Activated CD4-positive, alpha-beta T cell treated with anti-CD3 and anti-CD28 coated beads for 36 hours (primary cell): ENCODE results near the gene YPEL1. TPM values are rescaled to one million over a fixed set of nuclear protein-coding genes. Genes with fewer than 3 reads are reported as not detected.
A peak's percentile ranks its signal among the peaks of the same experiment; 100 is the strongest.

Experiments used
- ATAC-seq: fragments of 200-7000 bp; cut with Tn5 transposase; one replicate; pipeline ENCODE4 v1.10.0; 2021; ENCODE audit warnings: mild to moderate bottlenecking, moderate library complexity
- CTCF ChIA-PET: fragments of 350-600 bp; sonication (Branson Sonifier 250); formaldehyde crosslinking; loops from one replicate; lab custom pipeline; 2021; ENCODE audit warnings: antibody characterized with exemption; lab: Charles Lee
- POLR2A ChIA-PET: fragments of 350-600 bp; sonication (Branson Sonifier 250); formaldehyde crosslinking; loops from one replicate; lab custom pipeline; 2021; ENCODE audit warnings: antibody characterized with exemption, inconsistent platforms; lab: Charles Lee
- DNase-seq: peaks from one replicate; pipeline ENCODE4 v3.0.0-alpha.2; 2020
- H3K27ac Mint-ChIP-seq: one replicate; pipeline ENCODE4 v1.8.0; 2021; ENCODE audit warnings: mixed read lengths
- H3K27me3 Mint-ChIP-seq: one replicate; pipeline ENCODE4 v1.8.0; 2021; ENCODE audit warnings: mixed read lengths
- H3K36me3 Mint-ChIP-seq: one replicate; pipeline ENCODE4 v1.8.0; 2021; ENCODE audit warnings: low read depth, mixed read lengths
- H3K4me1 Mint-ChIP-seq: one replicate; pipeline ENCODE4 v1.8.0; 2021; ENCODE audit warnings: mixed read lengths
- H3K4me3 Mint-ChIP-seq: one replicate; pipeline ENCODE4 v1.8.0; 2021; ENCODE audit warnings: mild to moderate bottlenecking, moderate library complexity, mixed read lengths
- H3K9me3 Mint-ChIP-seq: one replicate; pipeline ENCODE4 v1.8.0; 2021; ENCODE audit warnings: low read depth, mixed read lengths
- intact Hi-C, 2 experiments: fragments of 100-400 bp; cut with DNase I in 1 of 2; cut with micrococcal nuclease in 1 of 2; formaldehyde crosslinking; loops; one replicate each; pipeline versions ENCODE4 v1.14.2 to v1.15.1; 2022 to 2024; cut with DNase I, micrococcal nuclease
- microRNA-seq: library from miRNA; unstranded; fragments of <30 nt; microRNA quantifications from one replicate; pipeline ENCODE4 v1.2.0, GENCODE V29; 2021; ENCODE audit warnings: borderline replicate concordance
- total RNA-seq, 2 experiments: library from RNA; stranded (reverse); gene quantifications; one replicate each; pipeline ENCODE4 v1.2.3, GENCODE V29; 2021

The YPEL1 gene
- total RNA-seq, 2 experiments from 2014 or later: 1.0 to 1.5 TPM

GRCh38 chr22:21651521-21652009, 84.0 kb downstream of the YPEL1 start:
- Mint-ChIP-seq H3K4me3 (peak overlapping the region; percentile 85), H3K27me3 (no peaks in the 10 kb centered on the region), H3K9me3 (no peaks in the 10 kb centered on the region), H3K27ac (peak overlapping the region; percentile 86), H3K4me1 (peaks cover 20% of the 10 kb centered on the region), H3K36me3 (peaks cover 32% of the 10 kb centered on the region)
- CTCF ChIA-PET: interaction anchor here (0.6 to 1.7 kb wide), 5 partner anchors 9 to 27 kb away, joined by 3 to 11 read pairs (median 3); partner anchors contain the start of gene SDF2L1
- intact Hi-C loops: loop anchor here (1.0 to 2.0 kb wide), 5 partner anchors 9 to 734 kb away; partner anchors contain the start of genes CRKL (in 1 of the 2), PPIL2 (in 1 of the 2), SDF2L1 (in 1 of the 2) and YDJC (in 1 of the 2)
- POLR2A ChIA-PET: interaction anchor here (0.5 to 1.3 kb wide), 4 partner anchors 9 to 1135 kb away, joined by 3 to 5 read pairs (median 3); no protein-coding TSS in a partner anchor
- ATAC-seq (no peak), DNase-seq (no peak)

DNA sequence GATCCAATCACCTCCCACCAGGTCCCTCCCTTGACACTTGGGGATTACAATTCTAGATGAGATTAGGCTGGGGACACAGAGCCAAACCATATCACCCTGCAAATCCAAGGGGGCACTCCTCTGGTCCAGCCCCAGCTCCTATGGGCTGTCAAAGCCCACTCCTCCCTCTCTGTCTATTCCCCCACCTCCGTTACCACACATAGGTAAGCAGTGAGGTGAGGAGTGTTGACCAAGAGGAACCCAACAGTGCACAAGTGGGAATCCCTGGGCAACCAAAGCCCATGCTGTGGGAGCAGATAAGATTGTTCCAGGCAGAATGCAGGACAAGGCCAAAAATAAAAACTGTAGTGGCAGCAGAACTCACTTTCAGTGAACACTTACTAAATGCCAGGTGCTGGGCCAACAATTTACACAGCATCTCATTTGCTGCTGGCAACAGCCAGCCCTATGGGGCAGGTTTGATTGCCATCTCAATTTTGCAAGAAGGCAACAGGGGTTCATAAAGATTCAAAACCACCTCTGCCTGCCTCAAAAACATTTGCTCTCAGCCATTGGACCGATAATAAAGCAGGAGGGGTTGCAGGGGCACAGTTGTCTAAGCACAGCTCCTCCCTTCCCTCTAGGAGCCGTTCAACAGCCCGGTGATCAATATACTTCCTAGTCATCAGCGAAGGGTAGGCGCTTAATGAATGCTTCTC, 84.6 kb downstream of the YPEL1 start:
- Mint-ChIP-seq H3K27ac (peak overlapping the region; percentile 86), H3K4me3 (peak overlapping the region; percentile 85), H3K27me3 (no peaks in the 10 kb centered on the region), H3K36me3 (peaks cover 38% of the 10 kb centered on the region), H3K9me3 (no peaks in the 10 kb centered on the region), H3K4me1 (peaks cover 19% of the 10 kb centered on the region)
- peak; percentile 21 for ATAC-seq
- ChIA-PET CTCF (interaction anchor here (0.7 to 1.7 kb wide), 4 partner anchors 9 to 26 kb away, joined by 3 to 11 read pairs (median 4); partner anchors contain the start of gene SDF2L1), POLR2A (interaction anchor here (0.5 to 1.3 kb wide), 3 partner anchors 8 to 1134 kb away, joined by 3 to 5 read pairs (median 3); no protein-coding TSS in a partner anchor)
- DNase-seq: no peak
- intact Hi-C loops: no loop called here

GRCh38 chr22:21650280-21650679, 85.3 kb downstream of the YPEL1 start:
- Mint-ChIP-seq H3K4me3 (no peak overlapping the region), H3K27ac (no peak overlapping the region), H3K4me1 (peaks cover 19% of the 10 kb centered on the region), H3K36me3 (peaks cover 40% of the 10 kb centered on the region), H3K9me3 (no peaks in the 10 kb centered on the region), H3K27me3 (no peaks in the 10 kb centered on the region)
- intact Hi-C loops: no loop called here
- ChIA-PET CTCF (no interaction called here), POLR2A (no interaction called here)
- DNase-seq (no peak), ATAC-seq (no peak)

Small RNA genes within 50 kb of the gene (microRNA-seq; reads per million reads assigned to microRNA genes)
- 1,450 reads per million, percentile 86 among the genes with 10 or more reads in this experiment for gene MIR130B
- 149 reads per million, percentile 69 among the genes with 10 or more reads in this experiment for gene MIR301B

Other genes starting within 250 kb of the YPEL1 start
- gene RIMBP3C, start 184.3 kb downstream of the YPEL1 start, total RNA-seq: under 1 TPM; 0.18 to 0.33 TPM
- gene UBE2L3, start 168.1 kb downstream of the YPEL1 start, total RNA-seq: 10 to 100 TPM; 57.3 to 75.5 TPM
- 10 to 100 TPM; 43.4 to 54.0 TPM for gene YDJC, start 105.8 kb downstream of the YPEL1 start, total RNA-seq
- gene CCDC116, start 103.0 kb downstream of the YPEL1 start, total RNA-seq: under 1 TPM; 0.23 to 0.33 TPM
- gene SDF2L1, start 93.5 kb downstream of the YPEL1 start, total RNA-seq: 10 to 100 TPM; 13.7 to 32.8 TPM
- 10 to 100 TPM; 42.8 to 57.7 TPM for gene PPIL2, start 69.8 kb downstream of the YPEL1 start, total RNA-seq
- 100 to 1,000 TPM in 1 of 2 experiments, 10 to 100 TPM in 1; 91.9 to 108 TPM for gene MAPK1, start 131.9 kb upstream of the YPEL1 start, total RNA-seq
- gene PPM1F, start 217.1 kb upstream of the YPEL1 start, total RNA-seq: 10 to 100 TPM; 23.6 to 27.7 TPM
- gene TOP3B, start 247.0 kb upstream of the YPEL1 start, total RNA-seq: 10 to 100 TPM; 27.3 to 33.8 TPM